ENCODE results near the gene USP32. TPM values are rescaled to one million over a fixed set of nuclear protein-coding genes. Genes with fewer than 3 reads are reported as not detected.

USP32 gene
- total and polyA plus RNA-seq, 10 of the 15 experiments (the other 5 are each of a cell fraction or from before 2014, with no cell fraction given): 7.8 to 37.3 (median 25.5) TPM

GRCh38 chr17:60327901-60328273 lies 64.0 kb downstream of the USP32 start (continued):
- TF ChIP-seq, protein P1, sequence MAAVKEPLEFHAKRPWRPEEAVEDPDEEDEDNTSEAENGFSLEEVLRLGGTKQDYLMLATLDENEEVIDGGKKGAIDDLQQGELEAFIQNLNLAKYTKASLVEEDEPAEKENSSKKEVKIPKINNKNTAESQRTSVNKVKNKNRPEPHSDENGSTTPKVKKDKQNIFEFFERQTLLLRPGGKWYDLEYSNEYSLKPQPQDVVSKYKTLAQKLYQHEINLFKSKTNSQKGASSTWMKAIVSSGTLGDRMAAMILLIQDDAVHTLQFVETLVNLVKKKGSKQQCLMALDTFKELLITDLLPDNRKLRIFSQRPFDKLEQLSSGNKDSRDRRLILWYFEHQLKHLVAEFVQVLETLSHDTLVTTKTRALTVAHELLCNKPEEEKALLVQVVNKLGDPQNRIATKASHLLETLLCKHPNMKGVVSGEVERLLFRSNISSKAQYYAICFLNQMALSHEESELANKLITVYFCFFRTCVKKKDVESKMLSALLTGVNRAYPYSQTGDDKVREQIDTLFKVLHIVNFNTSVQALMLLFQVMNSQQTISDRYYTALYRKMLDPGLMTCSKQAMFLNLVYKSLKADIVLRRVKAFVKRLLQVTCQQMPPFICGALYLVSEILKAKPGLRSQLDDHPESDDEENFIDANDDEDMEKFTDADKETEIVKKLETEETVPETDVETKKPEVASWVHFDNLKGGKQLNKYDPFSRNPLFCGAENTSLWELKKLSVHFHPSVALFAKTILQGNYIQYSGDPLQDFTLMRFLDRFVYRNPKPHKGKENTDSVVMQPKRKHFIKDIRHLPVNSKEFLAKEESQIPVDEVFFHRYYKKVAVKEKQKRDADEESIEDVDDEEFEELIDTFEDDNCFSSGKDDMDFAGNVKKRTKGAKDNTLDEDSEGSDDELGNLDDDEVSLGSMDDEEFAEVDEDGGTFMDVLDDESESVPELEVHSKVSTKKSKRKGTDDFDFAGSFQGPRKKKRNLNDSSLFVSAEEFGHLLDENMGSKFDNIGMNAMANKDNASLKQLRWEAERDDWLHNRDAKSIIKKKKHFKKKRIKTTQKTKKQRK (IDR thresholded peaks at IDR 0.05; ENCODE audit: low read depth, low read length): no peak

- ATAC-seq (no peak), FAIRE-seq (no peak), DNase-seq (ENCODE audit: low read depth, low spot score) (no peak)
- over 99% methylated on average over 21 of the region's 27 CpGs for WGBS (ENCODE audit: insufficient coverage, insufficient replicate concordance, low lambda C conversion rate, missing lambda C conversion rate)
- H2AFZ ChIP-seq (ENCODE audit: control insufficient read depth, low read depth, low read length): no peak overlapping the region
- TF ChIP-seq, protein P2, sequence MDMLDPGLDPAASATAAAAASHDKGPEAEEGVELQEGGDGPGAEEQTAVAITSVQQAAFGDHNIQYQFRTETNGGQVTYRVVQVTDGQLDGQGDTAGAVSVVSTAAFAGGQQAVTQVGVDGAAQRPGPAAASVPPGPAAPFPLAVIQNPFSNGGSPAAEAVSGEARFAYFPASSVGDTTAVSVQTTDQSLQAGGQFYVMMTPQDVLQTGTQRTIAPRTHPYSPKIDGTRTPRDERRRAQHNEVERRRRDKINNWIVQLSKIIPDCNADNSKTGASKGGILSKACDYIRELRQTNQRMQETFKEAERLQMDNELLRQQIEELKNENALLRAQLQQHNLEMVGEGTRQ (IDR thresholded peaks at IDR 0.05; ENCODE audit: borderline replicate concordance, low read depth, low read length): no peak
- TF ChIP-seq ETV6 (conservative IDR thresholded peaks at IDR 0.05 in 1 of 2, IDR thresholded peaks at IDR 0.05 in 1 of 2; ENCODE audit: borderline replicate concordance in 1 of 2, low read depth in 1 of 2): 0 out of 4 replicates have a peak, but pooled peaks of 1 of the 2 experiments have one; percentile 48
- POLR2A ChIA-PET: interaction anchor here (1.0 kb wide), 1 partner anchor 46 kb away, joined by 6 read pairs; no protein-coding TSS in a partner anchor
- no TSS peak for BruUV-seq (replicated peaks)
- peaks cover 2% of the 10 kb centered on the region for H3K79me2 ChIP-seq (ENCODE audit: control insufficient read depth, insufficient read depth, low read length)
- peaks cover 8% of the 10 kb centered on the region; the same call in 2 of the 3 replicates for H3K9me3 ChIP-seq (replicated peaks; ENCODE audit: control insufficient read depth, insufficient read depth, low read length)
- no peak overlapping the region for H3K4me2 ChIP-seq (ENCODE audit: control insufficient read depth, insufficient read depth)
- H4K20me1 ChIP-seq (ENCODE audit: control insufficient read depth, insufficient read depth): no peaks in the 10 kb centered on the region
- no peak overlapping the region for H3K9ac ChIP-seq (ENCODE audit: control insufficient read depth, insufficient read depth, low read length)
- no peak overlapping the region for H3K4me3 ChIP-seq
- RAD21 ChIA-PET (ENCODE audit: unreplicated experiment): no interaction called here
- no peaks in the 10 kb centered on the region for H3K27me3 ChIP-seq (replicated peaks in 1 of 2; ENCODE audit: control insufficient read depth in 2 of 2, insufficient read depth in 2 of 2, low read length in 1 of 2)
- H3K36me3 ChIP-seq (ENCODE audit: control insufficient read depth in 2 of 2, insufficient read depth in 2 of 2, low read length in 1 of 2): peaks cover 5 to 6% of the 10 kb centered on the region in 2 experiments; a peak in 3 of 4 replicates
- in situ Hi-C loops (cut with MboI): no loop called here
- no peaks in the 10 kb centered on the region for H3K4me1 ChIP-seq (ENCODE audit: control insufficient read depth, insufficient read depth, low read length)
- H3K27ac ChIP-seq (ENCODE audit: control insufficient read depth, insufficient read depth): no peak overlapping the region
- CTCF ChIA-PET: interaction anchor here (0.8 kb wide), 1 partner anchor 63 kb away, joined by 5 read pairs; no protein-coding TSS in a partner anchor
- SMC1A ChIA-PET (ENCODE audit: uncharacterized antibody, unreplicated experiment): interaction anchor here (1.1 kb wide), 1 partner anchor 9 kb away, joined by 3 read pairs; no protein-coding TSS in a partner anchor
- intact Hi-C loops (cut with micrococcal nuclease; ENCODE audit: unreplicated experiment): no loop called here
These were observed 64.6 kb downstream of the USP32 start for GRCh38 chr17:60327134-60327900.

Data from GM12878 (cell line).